ENCODE measurements around the gene WBP11. TPM values are rescaled to one million over a fixed set of nuclear protein-coding genes. Genes with fewer than 3 reads are reported as not detected.

The WBP11 gene
- total RNA-seq, 2 donors from 2014 or later: 124 to 129 TPM

DNA sequence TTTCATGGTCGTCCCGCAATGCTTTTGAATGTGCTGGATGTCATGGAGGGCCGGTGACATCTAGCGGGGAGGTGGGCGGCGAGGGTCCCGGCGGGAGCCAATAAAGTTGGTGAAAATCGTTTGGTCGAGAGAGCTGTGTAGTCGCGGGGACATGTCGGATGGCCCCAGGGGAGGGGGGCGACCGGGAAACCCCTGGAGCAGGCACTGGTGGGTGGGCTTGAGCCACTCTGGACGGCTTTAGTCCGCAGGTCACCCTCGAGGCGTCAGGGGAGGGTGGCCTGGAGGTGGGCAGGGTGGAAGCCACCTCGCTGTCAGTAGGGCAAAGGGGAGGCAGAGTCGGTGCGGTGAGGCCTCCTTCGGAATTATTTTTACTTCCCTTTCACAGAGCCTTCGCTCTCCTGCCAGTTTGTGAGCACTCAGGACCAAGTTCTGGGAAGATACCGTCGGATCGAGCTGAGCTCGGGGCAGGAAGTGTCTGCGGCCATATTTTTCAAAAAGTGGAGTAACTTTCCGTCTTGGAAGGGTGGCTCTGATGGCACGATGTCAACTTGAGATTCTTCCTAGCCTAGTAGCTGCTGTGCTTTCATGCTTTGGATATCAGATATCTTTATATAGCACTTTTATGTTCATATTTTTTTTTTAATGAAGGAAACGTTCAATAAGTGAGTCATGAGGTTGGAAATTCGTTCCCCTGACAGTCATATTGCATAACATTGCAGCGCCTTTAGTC is 28.2 kb downstream of the WBP11 start:
- DNase-seq (peak; percentile 7 to 19 (median 16)), ATAC-seq (no peak)
- H3K4me1 Mint-ChIP-seq: peaks cover 42% of the 10 kb centered on the region
- peak overlapping the region; percentile 100 for H3K27ac Mint-ChIP-seq
- H3K27me3 Mint-ChIP-seq: no peaks in the 10 kb centered on the region
- H3K9me3 ChIP-seq (ENCODE audit: control insufficient read depth, low read length, poor library complexity, severe bottlenecking): no peaks in the 10 kb centered on the region
- peak overlapping the region; percentile 99 for H3K4me3 Mint-ChIP-seq
- peaks cover 3% of the 10 kb centered on the region for H3K36me3 Mint-ChIP-seq (ENCODE audit: low read depth)

- Mint-ChIP-seq H3K27ac (peak overlapping the region; percentile 100), H3K27me3 (no peaks in the 10 kb centered on the region), H3K4me1 (peaks cover 42% of the 10 kb centered on the region), H3K4me3 (peak overlapping the region; percentile 99), H3K36me3 (ENCODE audit: low read depth) (peaks cover 2% of the 10 kb centered on the region)
- ATAC-seq (peak; percentile 68), DNase-seq (peak; percentile 76 to 82 (median 78))
- H3K9me3 ChIP-seq (ENCODE audit: control insufficient read depth, low read length, poor library complexity, severe bottlenecking): no peaks in the 10 kb centered on the region
Observed at GRCh38 chr12:14774074-14774905, 29.0 kb downstream of the WBP11 start.

GRCh38 chr12:14773685-14774073 is 29.6 kb downstream of the WBP11 start:
- no peaks in the 10 kb centered on the region for H3K27me3 Mint-ChIP-seq
- H3K27ac Mint-ChIP-seq: peak overlapping the region; percentile 100

GRCh38 chr12:14772946-14773345 is 30.3 kb downstream of the WBP11 start:
- Mint-ChIP-seq H3K36me3 (ENCODE audit: low read depth) (peaks cover 2% of the 10 kb centered on the region), H3K4me1 (peaks cover 44% of the 10 kb centered on the region)
- ATAC-seq: no peak

More at GRCh38 chr12:14773685-14774073, 29.6 kb downstream of the WBP11 start:
- ATAC-seq: peak; percentile 7
- Mint-ChIP-seq H3K36me3 (ENCODE audit: low read depth) (peaks cover 2% of the 10 kb centered on the region), H3K4me3 (peak overlapping the region; percentile 99), H3K4me1 (peaks cover 46% of the 10 kb centered on the region)
- peak in 1 of 3 donors; percentile 13 for DNase-seq
- H3K9me3 ChIP-seq (ENCODE audit: control insufficient read depth, low read length, poor library complexity, severe bottlenecking): no peaks in the 10 kb centered on the region

GRCh38 chr12:14771651-14772137 is 31.6 kb downstream of the WBP11 start:
- H3K4me3 Mint-ChIP-seq: peak overlapping the region; percentile 97
- ATAC-seq (no peak), DNase-seq (peak in 1 of 3 donors; percentile 46)
- H3K4me1 Mint-ChIP-seq: peaks cover 50% of the 10 kb centered on the region
- H3K36me3 Mint-ChIP-seq (ENCODE audit: low read depth): peaks cover 5% of the 10 kb centered on the region
- no peaks in the 10 kb centered on the region for H3K9me3 ChIP-seq (ENCODE audit: control insufficient read depth, low read length, poor library complexity, severe bottlenecking)
- peak overlapping the region; percentile 100 for H3K27ac Mint-ChIP-seq
- no peaks in the 10 kb centered on the region for H3K27me3 Mint-ChIP-seq

More at GRCh38 chr12:14772946-14773345, 30.3 kb downstream of the WBP11 start:
- Mint-ChIP-seq H3K27me3 (no peaks in the 10 kb centered on the region), H3K4me3 (peak overlapping the region; percentile 31), H3K27ac (peak overlapping the region; percentile 100)
- DNase-seq: no peak
- H3K9me3 ChIP-seq (ENCODE audit: control insufficient read depth, low read length, poor library complexity, severe bottlenecking): no peaks in the 10 kb centered on the region

GRCh38 chr12:14770496-14771461 is 32.5 kb downstream of the WBP11 start:
- no peaks in the 10 kb centered on the region for H3K9me3 ChIP-seq (ENCODE audit: control insufficient read depth, low read length, poor library complexity, severe bottlenecking)
- peak overlapping the region; percentile 100 for H3K27ac Mint-ChIP-seq
- H3K27me3 Mint-ChIP-seq: no peaks in the 10 kb centered on the region
- DNase-seq (peak; percentile 70 to 94 (median 84)), ATAC-seq (peak; percentile 43)
- H3K4me3 Mint-ChIP-seq: peak overlapping the region; percentile 97
- H3K4me1 Mint-ChIP-seq: peaks cover 44% of the 10 kb centered on the region
- H3K36me3 Mint-ChIP-seq (ENCODE audit: low read depth): peaks cover 7% of the 10 kb centered on the region

GRCh38 chr12:14769969-14770495 is 33.2 kb downstream of the WBP11 start:
- Mint-ChIP-seq H3K4me3 (peak overlapping the region; percentile 97), H3K27ac (peak overlapping the region; percentile 100), H3K27me3 (no peaks in the 10 kb centered on the region), H3K36me3 (ENCODE audit: low read depth) (peaks cover 7% of the 10 kb centered on the region), H3K4me1 (peaks cover 38% of the 10 kb centered on the region)
- ATAC-seq: peak; percentile 64
- DNase-seq: peak; percentile 79 to 87 (median 85)
- H3K9me3 ChIP-seq (ENCODE audit: control insufficient read depth, low read length, poor library complexity, severe bottlenecking): no peaks in the 10 kb centered on the region

- ATAC-seq (peak; percentile 8), DNase-seq (peak in 1 of 3 donors; percentile 16)
- H3K9me3 ChIP-seq (ENCODE audit: control insufficient read depth, low read length, poor library complexity, severe bottlenecking): no peaks in the 10 kb centered on the region
- Mint-ChIP-seq H3K27ac (peak overlapping the region; percentile 100), H3K4me3 (peak overlapping the region; percentile 97), H3K27me3 (no peaks in the 10 kb centered on the region), H3K4me1 (peaks cover 33% of the 10 kb centered on the region), H3K36me3 (ENCODE audit: low read depth) (peaks cover 7% of the 10 kb centered on the region)
Observed at GRCh38 chr12:14769466-14769968, 33.8 kb downstream of the WBP11 start.

DNA sequence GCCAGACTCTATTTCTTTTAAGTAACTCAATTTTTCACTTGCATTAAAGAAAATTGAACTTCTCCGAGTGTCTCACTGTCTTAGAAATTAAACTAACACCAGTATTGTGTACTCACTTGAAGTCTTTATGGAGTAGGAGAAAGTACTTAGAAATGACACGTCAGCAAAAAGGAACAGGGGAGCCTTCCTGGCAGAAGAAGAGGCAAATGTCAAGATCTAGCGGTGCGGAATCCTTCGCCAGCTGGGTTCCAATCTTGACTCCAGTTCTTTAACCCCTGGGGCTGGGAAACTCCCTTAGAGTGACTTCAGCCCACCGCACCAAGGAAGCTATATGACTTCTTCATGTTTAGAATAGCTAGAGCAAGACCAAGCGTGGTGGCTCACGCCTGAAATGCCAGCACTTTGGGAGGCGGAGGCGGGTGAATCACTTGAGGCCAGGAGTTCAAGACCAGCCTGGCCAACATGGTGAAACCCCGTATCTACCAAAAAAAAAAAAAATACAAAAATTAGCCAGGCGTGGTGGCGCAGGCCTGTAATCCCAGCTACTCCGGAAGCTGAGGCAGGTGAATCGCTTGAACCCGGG is 34.4 kb downstream of the WBP11 start:
- H3K36me3 Mint-ChIP-seq (ENCODE audit: low read depth): peaks cover 7% of the 10 kb centered on the region
- ATAC-seq: no peak
- peak; percentile 19 to 30 (median 20) for DNase-seq
- H3K9me3 ChIP-seq (ENCODE audit: control insufficient read depth, low read length, poor library complexity, severe bottlenecking): no peaks in the 10 kb centered on the region
- peak overlapping the region; percentile 97 for H3K4me3 Mint-ChIP-seq
- peaks cover 27% of the 10 kb centered on the region for H3K4me1 Mint-ChIP-seq
- peak overlapping the region; percentile 100 for H3K27ac Mint-ChIP-seq
- no peaks in the 10 kb centered on the region for H3K27me3 Mint-ChIP-seq

GRCh38 chr12:14767617-14768016 is 35.7 kb downstream of the WBP11 start:
- H3K9me3 ChIP-seq (ENCODE audit: control insufficient read depth, low read length, poor library complexity, severe bottlenecking): no peaks in the 10 kb centered on the region
- ATAC-seq (no peak), DNase-seq (no peak)
- H3K27me3 Mint-ChIP-seq: no peaks in the 10 kb centered on the region
- H3K36me3 Mint-ChIP-seq (ENCODE audit: low read depth): peaks cover 7% of the 10 kb centered on the region
- peak overlapping the region; percentile 100 for H3K27ac Mint-ChIP-seq
- H3K4me1 Mint-ChIP-seq: peaks cover 26% of the 10 kb centered on the region
- no peak overlapping the region for H3K4me3 Mint-ChIP-seq

DNA sequence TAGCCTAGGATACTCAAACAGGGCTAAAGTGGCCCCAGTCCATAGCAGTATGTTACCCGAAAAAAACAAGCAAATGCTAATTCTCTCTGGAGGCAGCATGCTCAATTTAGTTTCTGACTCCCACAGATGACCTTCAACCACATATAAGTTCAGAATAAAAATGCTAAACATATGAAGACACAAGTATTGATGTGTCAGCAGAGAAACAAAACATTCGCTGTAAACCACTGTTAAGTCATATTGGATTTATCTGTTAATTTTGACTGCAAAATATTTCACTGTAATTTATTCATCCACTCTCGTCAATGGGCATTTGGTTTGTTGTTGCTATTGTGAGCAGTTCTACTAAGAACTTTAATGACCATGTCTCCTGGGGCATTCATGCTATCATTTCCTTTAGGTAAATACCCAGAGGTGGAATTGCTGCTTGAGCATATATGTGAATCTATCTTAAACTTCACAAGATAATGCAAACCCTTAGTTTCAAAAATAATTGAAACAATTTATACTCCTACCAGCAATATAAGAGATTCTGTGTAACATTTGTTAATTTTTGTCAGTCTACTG is 36.5 kb downstream of the WBP11 start:
- Mint-ChIP-seq H3K4me1 (peaks cover 26% of the 10 kb centered on the region), H3K4me3 (no peak overlapping the region), H3K27ac (peak overlapping the region; percentile 100), H3K27me3 (no peaks in the 10 kb centered on the region), H3K36me3 (ENCODE audit: low read depth) (peaks cover 8% of the 10 kb centered on the region)
- no peak for ATAC-seq
- DNase-seq: no peak
- no peaks in the 10 kb centered on the region for H3K9me3 ChIP-seq (ENCODE audit: control insufficient read depth, low read length, poor library complexity, severe bottlenecking)
